NCI-H128 (cell line): Measurements from ENCODE around the gene MPPE1.
"Not testable (repeated sequence)": the region's sequence is repeated elsewhere in the genome, so short reads cannot be mapped to it uniquely, and the experiment has no call there.

Experiments used
- DNase-seq: peaks from one replicate; lab custom pipeline; 2025; ENCODE audit not compliant: unreplicated experiment; lab: John Stamatoyannopoulos, UW

MPPE1 gene

DNA sequence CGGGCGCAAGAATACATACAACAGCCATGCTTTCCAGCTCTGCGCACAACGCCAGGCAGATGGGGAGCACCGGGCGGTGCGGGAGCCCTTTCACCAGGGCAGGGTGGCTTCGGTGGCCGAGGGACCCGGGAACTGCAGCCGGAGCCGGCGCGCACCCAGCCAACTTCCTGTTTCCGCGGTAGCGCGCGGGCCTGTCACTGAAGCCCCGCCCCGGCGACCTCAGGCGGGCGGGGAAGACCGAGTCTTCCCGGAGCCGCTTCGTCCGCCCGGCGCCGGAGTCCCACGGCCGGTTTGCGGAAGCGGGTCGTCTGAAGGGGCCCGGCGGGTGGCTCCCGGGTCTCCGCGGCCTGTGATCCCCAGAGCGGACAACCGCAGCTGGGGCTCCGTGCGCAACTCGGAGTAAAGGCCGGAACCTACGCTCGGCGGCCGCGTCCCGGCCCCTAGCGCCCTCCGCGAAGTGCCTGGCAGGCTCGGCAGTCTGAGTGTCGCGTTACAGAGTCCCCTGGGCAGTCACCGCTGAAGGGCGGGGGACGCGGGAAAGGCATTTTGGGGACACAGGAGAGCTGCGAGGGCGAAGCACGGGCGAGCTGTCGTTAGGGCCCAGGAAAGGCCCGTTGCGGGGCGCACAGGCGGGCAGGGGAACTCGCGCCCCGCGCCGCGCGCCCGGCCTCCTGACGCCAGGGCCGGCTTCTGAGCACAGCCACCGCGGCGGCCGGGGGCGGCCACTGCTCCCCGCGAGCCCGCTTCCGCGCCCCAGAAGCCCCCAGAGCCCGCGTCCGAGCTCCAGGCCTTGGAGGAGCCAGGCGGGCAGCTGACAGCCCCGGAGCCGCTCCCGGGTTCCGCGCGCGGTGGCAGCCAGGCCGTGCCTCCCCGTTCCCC lies at the start of gene MPPE1:
Gene MPPE1 (minus strand): TSS at position 136 of the 879 bp plus-strand sequence. CDS start 11,053 bp downstream, outside the sequence.
- DNase-seq, result peak; percentile 66

DNA sequence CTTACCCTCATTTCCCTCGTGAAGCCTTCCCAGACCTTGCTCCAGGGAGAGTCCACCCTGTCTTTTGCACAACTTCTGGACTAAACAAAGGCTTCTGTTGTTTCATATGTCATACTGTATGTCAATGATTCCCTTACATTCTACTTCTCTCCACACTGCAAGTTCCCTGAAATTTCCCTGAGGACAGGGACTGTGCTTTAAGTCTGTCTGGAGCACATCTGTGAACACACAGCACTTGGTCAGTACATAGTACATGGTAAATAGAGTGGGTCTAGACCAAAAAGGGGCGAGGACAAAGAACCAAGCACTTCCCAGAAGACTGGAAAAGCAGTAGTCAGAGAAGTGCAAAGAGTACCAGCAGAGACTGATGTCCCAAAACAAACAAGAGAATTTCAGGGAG lies 49.5 kb upstream of the MPPE1 start:
- DNase-seq, result no peak

- DNase-seq, result no peak
Measured at GRCh38 chr18:11956371-11957308, 48.5 kb upstream of the MPPE1 start.

DNA sequence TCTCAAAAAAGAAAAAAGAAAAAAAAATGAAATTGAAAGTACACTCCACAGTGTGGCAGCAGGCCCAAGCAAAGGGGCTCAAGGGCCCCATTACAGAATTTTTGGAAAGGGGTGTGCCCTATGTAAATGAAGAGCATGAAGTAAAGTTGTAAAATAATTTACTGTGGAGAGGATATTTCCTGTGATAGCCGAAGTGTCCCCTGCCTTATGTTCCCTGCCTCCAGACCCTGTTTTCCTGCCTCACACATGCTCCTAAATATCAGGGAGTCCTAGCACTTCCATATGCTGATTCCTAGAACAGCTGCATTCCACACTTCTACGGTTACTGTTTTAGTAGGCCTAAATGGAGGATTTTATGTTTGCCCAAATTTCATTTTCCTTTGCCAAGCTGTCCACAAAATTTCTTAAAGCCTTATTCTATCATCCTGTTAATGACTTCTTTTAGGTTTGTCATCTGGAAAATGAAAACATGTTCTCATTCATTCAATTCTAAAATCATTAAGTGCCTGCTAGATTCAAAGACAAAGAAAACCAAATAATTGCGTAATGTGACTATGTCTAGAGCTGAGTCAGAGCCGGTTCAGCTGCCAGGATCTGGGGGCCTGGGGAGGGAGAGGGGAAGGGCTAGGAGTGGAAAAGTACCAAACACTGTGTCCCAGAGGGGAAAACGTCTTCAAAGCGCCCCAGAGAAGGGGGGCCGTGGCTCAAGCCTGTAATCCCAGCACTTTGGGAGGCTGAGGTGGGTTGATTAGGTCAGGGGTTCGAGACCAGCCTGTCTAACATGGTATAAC lies 47.3 kb upstream of the MPPE1 start:
- no peak for DNase-seq

DNA sequence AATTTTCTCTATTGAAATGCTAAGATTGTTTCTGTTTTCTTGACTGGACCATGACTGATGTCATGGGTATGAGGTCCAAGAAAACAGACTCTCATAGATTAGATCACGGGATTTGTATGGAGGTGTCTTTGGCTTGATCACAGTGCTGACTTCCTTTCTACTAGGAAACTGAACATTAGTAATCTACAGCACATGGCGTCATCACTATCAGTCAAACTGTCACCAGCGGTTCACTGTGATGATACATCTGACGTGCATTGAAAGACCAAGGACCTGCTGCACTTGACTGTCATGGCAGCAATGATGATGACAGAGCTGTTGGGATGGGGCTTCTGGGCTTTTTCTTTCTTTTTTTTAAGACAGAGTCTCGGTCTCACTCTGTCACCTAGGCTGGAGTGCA lies 45.0 kb upstream of the MPPE1 start:
- no peak for DNase-seq

- DNase-seq, result no peak
Measured at GRCh38 chr18:11951390-11951851, 43.3 kb upstream of the MPPE1 start.

DNA sequence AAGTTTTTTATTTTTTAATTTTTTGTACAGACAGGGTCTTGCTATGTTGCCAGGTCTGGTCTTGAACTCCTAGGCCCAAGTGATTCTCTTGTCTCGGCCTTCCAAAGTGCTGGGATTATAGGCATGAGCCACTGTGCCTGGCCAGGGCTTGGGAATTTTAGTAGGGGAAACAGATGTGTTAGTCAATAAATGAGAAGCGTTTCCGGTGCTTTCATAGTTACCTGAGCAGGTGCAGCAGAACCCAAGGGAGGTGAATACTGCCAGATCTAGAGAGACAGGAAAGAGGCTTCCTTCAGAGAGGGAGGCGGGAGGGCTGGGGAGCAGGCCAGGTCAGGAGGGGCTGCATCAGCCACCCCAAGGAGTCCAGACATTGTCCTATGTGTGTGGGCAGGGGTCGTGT lies 42.7 kb upstream of the MPPE1 start:
- no peak for DNase-seq

DNA sequence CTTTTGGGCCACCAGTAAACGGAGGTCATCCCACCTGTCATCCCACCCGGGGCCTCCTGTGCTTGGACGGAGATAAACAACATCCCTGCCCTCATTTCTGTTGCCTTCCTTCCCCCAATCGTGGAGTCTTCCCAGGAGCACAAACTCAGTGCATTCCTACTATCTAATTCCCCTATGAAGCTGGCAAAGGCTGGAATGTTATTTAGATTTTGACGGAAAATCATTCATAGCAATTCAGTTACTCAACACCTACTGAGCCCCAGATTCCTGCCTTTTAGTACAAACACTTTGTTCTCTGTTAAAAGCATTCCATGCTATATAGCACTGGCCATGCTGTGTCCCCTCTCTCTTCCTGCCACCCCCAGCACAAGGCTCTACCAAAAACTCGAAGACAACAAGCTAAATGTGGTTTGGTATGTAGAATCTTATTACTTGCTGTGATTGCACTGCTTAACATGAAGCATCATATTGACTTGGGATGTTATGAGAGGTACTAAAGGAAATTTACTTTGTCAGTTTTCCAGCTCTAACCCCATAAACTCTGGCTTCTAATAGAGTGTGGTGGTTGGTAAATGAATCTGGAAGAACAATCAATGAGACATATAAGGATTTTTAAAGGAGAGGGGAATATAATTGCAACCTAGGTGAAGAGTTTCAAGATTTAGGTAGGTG lies 40.9 kb upstream of the MPPE1 start:
- no peak for DNase-seq

- no peak for DNase-seq
Measured at GRCh38 chr18:11947214-11948191, 39.4 kb upstream of the MPPE1 start.

GRCh38 chr18:11946756-11947155 lies 38.6 kb upstream of the MPPE1 start:
- no peak for DNase-seq

GRCh38 chr18:11945834-11946659 lies 37.9 kb upstream of the MPPE1 start:
- DNase-seq, result not testable (repeated sequence)

- DNase-seq, result no peak
Measured at GRCh38 chr18:11944786-11945185, 36.7 kb upstream of the MPPE1 start.

GRCh38 chr18:11944252-11944651 lies 36.1 kb upstream of the MPPE1 start:
- no peak for DNase-seq

DNA sequence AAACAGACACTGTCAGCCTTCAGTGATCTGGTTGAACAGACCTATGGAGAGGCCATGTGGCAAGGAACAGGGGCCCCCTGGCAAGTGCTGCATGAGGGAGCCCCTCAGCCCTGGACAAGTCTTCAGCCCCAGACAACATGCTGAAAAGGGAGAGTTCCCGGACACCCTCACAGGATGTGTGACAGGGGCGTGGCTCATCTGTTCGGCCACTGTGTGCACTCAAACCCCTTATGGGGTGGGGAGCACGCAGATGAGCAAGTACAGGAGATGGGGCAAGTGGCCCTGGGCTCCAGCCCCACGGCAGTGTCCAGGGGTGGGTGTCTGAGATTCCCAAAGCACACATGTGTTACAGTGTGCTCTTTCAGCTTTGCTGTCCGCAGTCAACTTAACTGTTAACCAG lies 35.4 kb upstream of the MPPE1 start:
- DNase-seq, result no peak

DNA sequence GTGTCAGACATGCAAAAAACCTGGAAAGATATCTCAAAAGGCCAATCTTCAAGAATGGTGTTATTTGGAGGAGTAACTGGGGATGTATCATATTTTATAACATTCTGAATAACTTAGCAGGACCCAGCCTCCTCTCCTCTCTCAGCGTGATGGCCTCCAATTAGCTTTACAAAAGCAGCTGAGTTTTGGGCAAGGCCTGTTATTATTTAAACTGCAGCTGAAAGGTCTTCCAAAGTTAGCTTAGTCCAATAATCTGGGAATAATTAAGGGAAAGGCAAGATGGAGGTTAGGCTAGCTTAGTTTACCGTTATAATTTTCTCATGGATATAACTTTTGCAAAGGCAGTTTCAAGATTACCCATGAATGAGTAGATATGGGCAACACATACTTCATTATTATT lies 32.8 kb upstream of the MPPE1 start:
- DNase-seq, result no peak

DNA sequence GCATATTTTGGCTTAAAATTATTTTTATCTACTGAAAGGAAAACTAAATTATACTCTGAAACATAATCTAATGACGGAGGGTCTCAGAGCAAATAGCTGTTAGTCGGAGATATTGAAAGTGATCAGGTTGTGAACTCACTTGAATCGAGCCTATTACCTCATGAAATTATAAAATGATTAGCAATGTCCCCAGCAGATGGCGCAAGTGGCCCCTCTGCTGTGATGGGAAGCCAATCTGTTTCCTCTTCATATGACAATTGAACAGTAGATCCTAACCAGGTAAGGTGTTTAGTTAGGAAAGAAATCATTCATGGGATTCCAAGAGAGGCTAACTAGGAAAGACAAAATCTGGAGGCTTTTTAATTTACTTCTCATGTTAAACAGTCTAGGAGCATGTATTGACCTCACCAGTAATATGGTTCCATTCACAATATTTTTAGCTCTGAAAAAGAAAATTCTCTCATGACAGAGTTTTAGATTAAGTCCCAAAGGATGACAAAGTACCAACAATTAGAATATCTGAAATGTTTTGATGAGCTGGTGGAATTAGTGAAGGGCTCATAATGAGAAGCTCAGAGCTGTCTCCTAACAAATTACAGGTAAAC lies 29.9 kb upstream of the MPPE1 start:
- DNase-seq, result peak; percentile 73

- DNase-seq, result no peak
Measured at GRCh38 chr18:11932393-11932792, 24.3 kb upstream of the MPPE1 start.

DNA sequence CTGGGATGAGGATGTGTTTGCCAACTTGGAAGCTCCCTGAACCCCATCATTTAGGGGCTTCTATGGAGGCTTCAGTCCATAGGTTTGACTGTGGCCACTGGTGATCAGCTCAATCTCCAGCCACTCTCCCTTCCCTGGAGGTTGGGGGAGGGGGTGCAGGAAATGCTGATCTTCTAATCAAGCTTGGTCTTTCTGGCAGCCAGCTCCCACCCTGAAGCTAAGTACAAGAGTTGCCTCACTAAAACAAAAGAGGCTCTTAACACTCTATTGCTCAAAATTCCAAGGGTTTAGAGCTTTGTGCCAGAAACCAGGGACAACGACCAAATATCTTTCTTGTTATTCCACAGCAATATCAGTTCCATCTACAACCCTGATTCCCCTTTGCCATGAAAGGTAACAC lies 19.4 kb upstream of the MPPE1 start:
- no peak for DNase-seq
